Smooth muscle cell (in vitro differentiated cells): ENCODE data around the gene AKAP6. TPM values are rescaled to one million over a fixed set of nuclear protein-coding genes. Genes with fewer than 3 reads are reported as not detected.

ENCODE experiments used
- DNase-seq: peaks from one replicate; lab custom pipeline; 2025; ENCODE audit not compliant: unreplicated experiment; lab: John Stamatoyannopoulos, UW
- H2AFZ ChIP-seq: fragments of 200-600 bp; sonication (generic); 2 replicates; pipeline ENCODE4 v1.6.0; 2016; ENCODE audit warnings: antibody characterized with exemption, low read depth, mild to moderate bottlenecking
- H3F3A ChIP-seq: fragments of 200-600 bp; sonication (generic); 2 replicates; pipeline ENCODE4 v1.6.0; 2017; ENCODE audit warnings: antibody characterized with exemption, low read depth
- H3K27ac ChIP-seq: fragments of 200-600 bp; sonication (generic); 2 replicates; pipeline ENCODE4 v1.5.1; 2016; ENCODE audit warnings: low read depth, mild to moderate bottlenecking
- H3K27me3 ChIP-seq: fragments of 200-600 bp; sonication (generic); 2 replicates; pipeline ENCODE4 v1.6.1; 2016; ENCODE audit warnings: low read depth, mild to moderate bottlenecking
- H3K36me3 ChIP-seq: fragments of 200-600 bp; sonication (generic); 2 replicates; pipeline ENCODE4 v1.5.1; 2016; ENCODE audit warnings: low read depth
- H3K4me1 ChIP-seq: fragments of 200-600 bp; sonication (generic); 2 replicates; pipeline ENCODE4 v1.5.1; 2016; ENCODE audit warnings: low read depth
- H3K4me2 ChIP-seq: fragments of 200-600 bp; sonication (generic); 2 replicates; pipeline ENCODE4 v1.6.0; 2016; ENCODE audit warnings: mild to moderate bottlenecking
- H3K4me3 ChIP-seq: fragments of 200-600 bp; sonication (generic); 2 replicates; pipeline ENCODE4 v1.5.1; 2016; ENCODE audit warnings: mild to moderate bottlenecking
- H3K79me2 ChIP-seq: fragments of 200-600 bp; sonication (generic); 2 replicates; pipeline ENCODE4 v1.6.0; 2016; ENCODE audit warnings: low read depth, mild to moderate bottlenecking
- H3K9ac ChIP-seq: fragments of 200-600 bp; sonication (generic); 2 replicates; pipeline ENCODE4 v1.6.0; 2016; ENCODE audit warnings: low read depth
- H3K9me3 ChIP-seq: fragments of 200-600 bp; sonication (generic); replicated peaks from 2 replicates; pipeline ENCODE4 v1.5.1; 2016; ENCODE audit warnings: low read depth
- H4K20me1 ChIP-seq: fragments of 200-600 bp; sonication (generic); 2 replicates; pipeline ENCODE4 v1.6.0; 2016; ENCODE audit warnings: low read depth
- CTCF ChIP-seq: fragments of 200-600 bp; sonication (generic); IDR thresholded peaks from 2 replicates; pipeline ENCODE4 v1.5.1; 2017; ENCODE audit warnings: borderline replicate concordance, mild to moderate bottlenecking, antibody characterized with exemption; ENCODE audit not compliant: insufficient read depth, poor library complexity, severe bottlenecking
- WGBS: methylation state at CpG from one replicate; pipeline ENCODE4 v1.1.7; 2016; ENCODE audit warnings: low lambda C conversion rate; 5-methylcytosine and 5-hydroxymethylcytosine counted together
- polyA plus RNA-seq: library from polyadenylated mRNA; unstranded; fragments of >200 nt; fragmentation: Nextera tagmentation; extraction: Ambion mirVana; gene quantifications from 2 replicates; pipeline ENCODE4 v1.2.1, GENCODE V29; 2016
- total RNA-seq: library from RNA; depleted of rRNA; stranded (reverse); fragments of >200 nt; gene quantifications from 2 replicates; pipeline ENCODE4 v1.2.3, GENCODE V29; 2014

AKAP6 gene
- total and polyA plus RNA-seq, 2 experiments from 2014 or later, result 1.3 to 6.4 TPM

- H3K4me2 ChIP-seq, result peak overlapping the region; percentile 64
- TF ChIP-seq CTCF, result no peak
- H3K9ac ChIP-seq, result no peak overlapping the region
- no peaks in the 10 kb centered on the region for H4K20me1 ChIP-seq
- H2AFZ ChIP-seq, result peak overlapping the region; percentile 86
- peaks cover 44% of the 10 kb centered on the region for H3K4me1 ChIP-seq
- no peaks in the 10 kb centered on the region for H3K36me3 ChIP-seq
- peak overlapping the region; percentile 23 for H3K27ac ChIP-seq
- no peaks in the 10 kb centered on the region for H3K79me2 ChIP-seq
- H3K4me3 ChIP-seq, result no peak overlapping the region
- no peaks in the 10 kb centered on the region for H3K9me3 ChIP-seq
- DNase-seq, result no peak
- no peaks in the 10 kb centered on the region for H3K27me3 ChIP-seq
- WGBS, result 61% methylated on average over 4 of the region's 4 CpGs
- H3F3A ChIP-seq, result no peaks in the 10 kb centered on the region
Observed at GRCh38 chr14:32330351-32331111, 1.4 kb downstream of the AKAP6 start.

- Histone ChIP-seq H3K4me1 (peaks cover 44% of the 10 kb centered on the region), H3F3A (no peaks in the 10 kb centered on the region), H2AFZ (peak overlapping the region; percentile 86), H3K79me2 (no peaks in the 10 kb centered on the region), H4K20me1 (no peaks in the 10 kb centered on the region), H3K4me2 (peak overlapping the region; percentile 64), H3K27me3 (no peaks in the 10 kb centered on the region), H3K9me3 (no peaks in the 10 kb centered on the region), H3K9ac (no peak overlapping the region), H3K4me3 (no peak overlapping the region), H3K36me3 (no peaks in the 10 kb centered on the region), H3K27ac (peak overlapping the region; percentile 23)
- TF ChIP-seq CTCF, result no peak
- no peak for DNase-seq
- WGBS, result 49% methylated on average over 5 of the region's 5 CpGs
Observed at GRCh38 chr14:32331206-32331605, 2.1 kb downstream of the AKAP6 start.

- H3K79me2 ChIP-seq, result no peaks in the 10 kb centered on the region
- WGBS, result 79% methylated on average over 2 of the region's 2 CpGs
- H3K4me3 ChIP-seq, result no peak overlapping the region
- DNase-seq, result no peak
- H3K9me3 ChIP-seq, result no peaks in the 10 kb centered on the region
- no peaks in the 10 kb centered on the region for H3F3A ChIP-seq
- H3K27ac ChIP-seq, result peak overlapping the region; percentile 14
- TF ChIP-seq CTCF, result no peak
- H3K36me3 ChIP-seq, result no peaks in the 10 kb centered on the region
- no peaks in the 10 kb centered on the region for H4K20me1 ChIP-seq
- H3K27me3 ChIP-seq, result no peaks in the 10 kb centered on the region
- H3K9ac ChIP-seq, result no peak overlapping the region
- H3K4me2 ChIP-seq, result no peak overlapping the region
- H2AFZ ChIP-seq, result no peak overlapping the region
- H3K4me1 ChIP-seq, result peaks cover 44% of the 10 kb centered on the region
Observed at GRCh38 chr14:32332415-32333316, 3.6 kb downstream of the AKAP6 start.
